ENCODE results near the gene MTHFD2L.

MTHFD2L gene

DNA sequence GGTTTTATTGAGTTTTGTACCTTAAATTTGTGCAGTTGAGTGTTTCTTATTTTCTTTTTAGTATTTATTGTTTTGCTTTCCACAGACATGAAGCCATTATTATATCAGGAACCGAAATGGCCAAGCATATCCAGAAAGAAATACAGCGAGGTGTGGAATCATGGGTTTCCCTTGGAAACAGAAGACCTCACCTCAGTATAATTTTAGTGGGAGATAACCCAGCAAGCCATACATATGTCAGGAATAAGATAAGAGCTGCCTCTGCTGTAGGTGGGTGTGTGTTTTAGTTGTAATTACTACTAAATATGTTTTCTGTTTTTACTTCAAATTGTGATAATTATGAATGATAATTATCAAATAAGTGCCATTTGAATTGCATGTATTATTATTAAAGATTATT lies 16.5 kb downstream of the MTHFD2L start:
- Histone ChIP-seq H4K20me1 (ENCODE audit: insufficient read depth) (no peaks in the 10 kb centered on the region), H3K4me3 (IDR thresholded peaks at IDR 0.05; ENCODE audit: insufficient read depth, low read depth, low read length) (no peak overlapping the region), H3K9ac (no peak overlapping the region), H3K4me1 (ENCODE audit: low read depth, poor library complexity, severe bottlenecking) (no peaks in the 10 kb centered on the region), H3K27me3 (ENCODE audit: insufficient read depth, low read depth) (no peaks in the 10 kb centered on the region), H3K79me2 (ENCODE audit: insufficient read depth, low read depth) (no peaks in the 10 kb centered on the region), H3K4me2 (no peak overlapping the region), H3K36me3 (ENCODE audit: insufficient read depth) (no peaks in the 10 kb centered on the region), H2AFZ (ENCODE audit: low read depth) (no peak overlapping the region), H3K27ac (no peak overlapping the region)
- TF ChIP-seq, protein P1, sequence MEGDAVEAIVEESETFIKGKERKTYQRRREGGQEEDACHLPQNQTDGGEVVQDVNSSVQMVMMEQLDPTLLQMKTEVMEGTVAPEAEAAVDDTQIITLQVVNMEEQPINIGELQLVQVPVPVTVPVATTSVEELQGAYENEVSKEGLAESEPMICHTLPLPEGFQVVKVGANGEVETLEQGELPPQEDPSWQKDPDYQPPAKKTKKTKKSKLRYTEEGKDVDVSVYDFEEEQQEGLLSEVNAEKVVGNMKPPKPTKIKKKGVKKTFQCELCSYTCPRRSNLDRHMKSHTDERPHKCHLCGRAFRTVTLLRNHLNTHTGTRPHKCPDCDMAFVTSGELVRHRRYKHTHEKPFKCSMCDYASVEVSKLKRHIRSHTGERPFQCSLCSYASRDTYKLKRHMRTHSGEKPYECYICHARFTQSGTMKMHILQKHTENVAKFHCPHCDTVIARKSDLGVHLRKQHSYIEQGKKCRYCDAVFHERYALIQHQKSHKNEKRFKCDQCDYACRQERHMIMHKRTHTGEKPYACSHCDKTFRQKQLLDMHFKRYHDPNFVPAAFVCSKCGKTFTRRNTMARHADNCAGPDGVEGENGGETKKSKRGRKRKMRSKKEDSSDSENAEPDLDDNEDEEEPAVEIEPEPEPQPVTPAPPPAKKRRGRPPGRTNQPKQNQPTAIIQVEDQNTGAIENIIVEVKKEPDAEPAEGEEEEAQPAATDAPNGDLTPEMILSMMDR (conservative IDR thresholded peaks at IDR 0.05; ENCODE audit: low read depth, low read length): no peak

DNA sequence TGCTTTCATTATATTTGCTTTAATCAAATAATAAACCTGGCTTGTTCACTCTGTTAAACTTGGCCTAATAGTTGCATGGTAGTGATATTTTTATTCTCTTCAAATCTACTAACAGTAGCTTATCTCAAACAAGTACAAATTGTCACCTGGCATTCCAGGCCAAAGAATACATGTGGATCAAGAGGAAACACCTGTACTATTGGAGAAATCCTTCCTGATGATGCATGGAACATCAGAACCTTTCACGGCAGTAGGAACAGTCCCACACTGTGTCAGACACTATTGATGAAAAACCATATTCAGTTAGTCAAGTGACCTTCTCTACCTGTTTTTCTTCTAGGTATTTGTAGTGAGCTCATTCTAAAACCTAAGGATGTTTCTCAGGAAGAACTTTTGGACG lies 17.0 kb downstream of the MTHFD2L start:
- no peak overlapping the region for H2AFZ ChIP-seq (ENCODE audit: low read depth)
- H3K4me3 ChIP-seq (IDR thresholded peaks at IDR 0.05; ENCODE audit: insufficient read depth, low read depth, low read length): no peak overlapping the region
- no peaks in the 10 kb centered on the region for H4K20me1 ChIP-seq (ENCODE audit: insufficient read depth)
- no peaks in the 10 kb centered on the region for H3K79me2 ChIP-seq (ENCODE audit: insufficient read depth, low read depth)
- H3K4me1 ChIP-seq (ENCODE audit: low read depth, poor library complexity, severe bottlenecking): no peaks in the 10 kb centered on the region
- no peaks in the 10 kb centered on the region for H3K36me3 ChIP-seq (ENCODE audit: insufficient read depth)
- H3K27me3 ChIP-seq (ENCODE audit: insufficient read depth, low read depth): no peaks in the 10 kb centered on the region
- TF ChIP-seq, protein P1 (conservative IDR thresholded peaks at IDR 0.05; ENCODE audit: low read depth, low read length): no peak
- H3K27ac ChIP-seq: no peak overlapping the region
- H3K4me2 ChIP-seq: no peak overlapping the region
- H3K9ac ChIP-seq: no peak overlapping the region

- TF ChIP-seq, protein P1 (conservative IDR thresholded peaks at IDR 0.05; ENCODE audit: low read depth, low read length): no peak
- H4K20me1 ChIP-seq (ENCODE audit: insufficient read depth): no peaks in the 10 kb centered on the region
- no peak overlapping the region for H3K4me3 ChIP-seq (IDR thresholded peaks at IDR 0.05; ENCODE audit: insufficient read depth, low read depth, low read length)
- H3K27me3 ChIP-seq (ENCODE audit: insufficient read depth, low read depth): no peaks in the 10 kb centered on the region
- no peaks in the 10 kb centered on the region for H3K79me2 ChIP-seq (ENCODE audit: insufficient read depth, low read depth)
- no peak overlapping the region for H3K4me2 ChIP-seq
- H3K36me3 ChIP-seq (ENCODE audit: insufficient read depth): no peaks in the 10 kb centered on the region
- no peak overlapping the region for H3K9ac ChIP-seq
- H3K4me1 ChIP-seq (ENCODE audit: low read depth, poor library complexity, severe bottlenecking): no peaks in the 10 kb centered on the region
- no peak overlapping the region for H3K27ac ChIP-seq
- H2AFZ ChIP-seq (ENCODE audit: low read depth): no peak overlapping the region
Measured at GRCh38 chr4:74175379-74175778, 17.5 kb downstream of the MTHFD2L start.

DNA sequence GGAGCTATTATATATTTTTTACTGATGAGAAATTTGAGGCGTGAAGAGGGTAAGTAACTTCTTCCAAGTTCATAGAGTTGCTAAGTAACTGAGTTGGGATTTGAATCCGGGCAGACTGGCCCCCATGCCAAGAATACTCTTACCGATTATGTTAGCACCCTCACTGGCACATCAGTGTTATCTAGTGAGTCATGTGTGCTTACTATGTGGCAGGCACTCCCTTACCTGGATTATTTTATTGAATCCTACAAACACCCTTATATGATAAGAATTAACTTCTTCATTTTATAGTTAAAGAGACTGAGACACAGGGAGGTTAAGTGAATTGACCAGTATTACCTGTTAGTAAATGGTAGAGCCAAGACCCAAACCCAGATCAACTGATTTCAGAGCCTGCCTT lies 20.9 kb downstream of the MTHFD2L start:
- Histone ChIP-seq H3K4me1 (ENCODE audit: low read depth, poor library complexity, severe bottlenecking) (peaks cover 8% of the 10 kb centered on the region), H3K27me3 (ENCODE audit: insufficient read depth, low read depth) (no peaks in the 10 kb centered on the region), H3K79me2 (ENCODE audit: insufficient read depth, low read depth) (no peaks in the 10 kb centered on the region), H3K4me2 (no peak overlapping the region), H3K27ac (no peak overlapping the region), H3K36me3 (ENCODE audit: insufficient read depth) (no peaks in the 10 kb centered on the region), H4K20me1 (ENCODE audit: insufficient read depth) (no peaks in the 10 kb centered on the region), H3K4me3 (IDR thresholded peaks at IDR 0.05; ENCODE audit: insufficient read depth, low read depth, low read length) (no peak overlapping the region), H3K9ac (no peak overlapping the region), H2AFZ (ENCODE audit: low read depth) (no peak overlapping the region)
- TF ChIP-seq, protein P1 (conservative IDR thresholded peaks at IDR 0.05; ENCODE audit: low read depth, low read length): no peak
